Kidney (tissue), 14 donors: ENCODE data around the gene C11orf97. TPM values are rescaled to one million over a fixed set of nuclear protein-coding genes. Genes with fewer than 3 reads are reported as not detected.

Experiments used
- DNase-seq, 5 donors: peaks; one replicate each; pipeline ENCODE4 v3.0.0-alpha.2; 2013 to 2020
- FAIRE-seq: peaks from 2 replicates; lab custom pipeline; 2012; peaks lifted over from hg19 to GRCh38; lab: Jason Lieb, UNC
- H3K27ac ChIP-seq, 2 donors: one replicate each; pipeline ENCODE4 v1.7.0; 2013; ENCODE audit warnings: low read depth in 2 of 2, low read length in 2 of 2, inconsistent platforms in 1 of 2
- H3K27me3 ChIP-seq: one replicate; pipeline ENCODE4 v1.7.1; 2013; ENCODE audit warnings: low read length, inconsistent platforms; ENCODE audit not compliant: control insufficient read depth, insufficient read depth
- H3K36me3 ChIP-seq, 3 donors: one replicate each; pipeline versions ENCODE4 v1.7.0 to v1.7.1; 2013; ENCODE audit warnings: low read length in 3 of 3, control low read depth in 1 of 3, inconsistent platforms in 1 of 3; ENCODE audit not compliant: insufficient read depth in 3 of 3, control insufficient read depth in 2 of 3
- H3K4me1 ChIP-seq, 3 donors: one replicate each; pipeline versions ENCODE4 v1.7.0 to v1.7.1; 2013; ENCODE audit warnings: low read length in 3 of 3, inconsistent platforms in 1 of 3, low read depth in 1 of 3; ENCODE audit not compliant: control insufficient read depth in 2 of 3, insufficient read depth in 2 of 3
- H3K4me3 ChIP-seq, 3 donors: one replicate each; pipeline versions ENCODE4 v1.7.0 to v1.8.1; 2013; ENCODE audit warnings: low read length in 3 of 3, control low read depth in 1 of 3, inconsistent platforms in 1 of 3
- H3K9ac ChIP-seq, 3 donors: one replicate each; pipeline versions ENCODE4 v1.7.0 to v1.7.1; 2013; ENCODE audit warnings: low read length in 3 of 3, control low read depth in 1 of 3, inconsistent platforms in 1 of 3
- H3K9me3 ChIP-seq, 3 donors: one replicate each; pipeline versions ENCODE4 v1.7.0 to v1.7.1; 2013; ENCODE audit warnings: low read length in 3 of 3, control low read depth in 1 of 3, inconsistent platforms in 1 of 3; ENCODE audit not compliant: control insufficient read depth in 2 of 3, insufficient read depth in 1 of 3
- CTCF ChIP-seq: IDR thresholded peaks from 3 replicates; pipeline ENCODE4 v1.5.1; 2012; ENCODE audit warnings: mild to moderate bottlenecking, moderate library complexity, borderline replicate concordance; ENCODE audit not compliant: insufficient read depth; ENCODE audit errors: extremely low read depth
- intact Hi-C: fragments of 100-400 bp; cut with DNase I; formaldehyde crosslinking; loops from one replicate; pipeline ENCODE4 v1.11.1; 2022
- polyA plus RNA-seq: library from polyadenylated mRNA; stranded (reverse); fragments of 350-450 nt; fragmentation: Illumina TruSeq; extraction: RNeasy Lipid Tissue Mini Kit (QIAGEN cat#74804); gene quantifications from one replicate; pipeline ENCODE4 v1.2.3, GENCODE V29; 2014; ENCODE audit warnings: low read depth, low replicate concordance; ENCODE audit not compliant: insufficient read depth
- total RNA-seq: library from RNA; stranded (reverse); fragmentation: NEBNext Ultra II Directional; extraction: Animal tissue kit (Norgen Biotek cat#: 25700); gene quantifications from one replicate; pipeline ENCODE4 v1.2.1, GENCODE V29; 2021
- donor health status: control.
- donor health status: control.
- donor health status: control.
- donor health status: control.
- donor health status: control.
- donor health status: DM: yes; HTN: yes; CAD: no.
- donor health status: Normal renal cell carcinoma (clear cell type).

Gene C11orf97
- total and polyA plus RNA-seq, 2 donors from 2014 or later, result 1.5 TPM; not detected in 1

GRCh38 chr11:94558468-94558867 lies 46.2 kb downstream of the C11orf97 start:
- no peak overlapping the region for H3K9ac ChIP-seq
- no peaks in the 10 kb centered on the region for H3K36me3 ChIP-seq
- no peaks in the 10 kb centered on the region for H3K4me1 ChIP-seq
- no peaks in the 10 kb centered on the region for H3K9me3 ChIP-seq
- FAIRE-seq (no peak), DNase-seq (no peak)
- no peak for TF ChIP-seq CTCF
- no peak overlapping the region for H3K4me3 ChIP-seq
- no peaks in the 10 kb centered on the region for H3K27me3 ChIP-seq
- intact Hi-C loops, result no loop called here
- H3K27ac ChIP-seq, result no peak overlapping the region

DNA sequence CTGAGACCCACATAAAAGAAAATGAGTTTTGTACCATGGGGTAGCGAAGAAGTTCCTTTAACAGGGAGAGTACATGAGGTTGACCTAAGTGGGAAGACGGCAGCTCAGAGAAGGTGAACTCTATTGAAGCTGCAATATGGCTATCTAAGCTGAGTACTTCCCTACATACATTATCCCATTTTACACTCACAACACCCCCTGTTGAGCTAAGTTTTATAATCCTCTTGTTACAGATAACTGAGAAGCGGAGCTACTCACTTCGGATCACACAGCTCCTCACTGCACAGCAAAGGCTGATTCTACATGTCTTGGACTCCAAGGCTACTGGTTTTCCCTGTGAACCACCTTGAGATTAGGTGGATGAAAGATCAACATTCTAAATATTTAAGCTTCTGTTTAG lies 46.7 kb downstream of the C11orf97 start:
- intact Hi-C loops, result no loop called here
- Histone ChIP-seq H3K9ac (no peak overlapping the region), H3K27ac (no peak overlapping the region), H3K4me1 (no peaks in the 10 kb centered on the region), H3K9me3 (no peaks in the 10 kb centered on the region), H3K4me3 (no peak overlapping the region), H3K36me3 (no peaks in the 10 kb centered on the region), H3K27me3 (no peaks in the 10 kb centered on the region)
- no peak for TF ChIP-seq CTCF
- DNase-seq (no peak), FAIRE-seq (no peak)

DNA sequence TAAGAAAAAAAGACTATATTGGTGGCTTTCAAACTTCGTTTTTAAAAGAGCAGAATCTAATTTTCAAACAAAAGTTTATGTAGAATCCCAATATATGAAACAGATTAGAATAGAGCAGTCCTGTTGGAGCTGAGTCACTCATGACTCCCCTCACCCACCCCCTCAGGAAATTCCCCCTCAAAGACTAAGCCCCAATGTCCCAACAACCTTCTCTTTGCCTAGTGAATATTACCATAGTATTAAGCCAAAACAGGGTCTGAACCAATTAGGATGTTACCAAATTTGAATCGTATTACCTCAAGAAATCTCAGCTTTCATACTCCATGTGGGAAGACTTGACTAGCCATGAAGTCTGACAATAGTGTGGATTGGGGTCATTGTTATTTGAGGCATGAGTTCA lies 47.1 kb downstream of the C11orf97 start:
- Histone ChIP-seq H3K4me3 (no peak overlapping the region), H3K4me1 (no peaks in the 10 kb centered on the region), H3K27me3 (no peaks in the 10 kb centered on the region), H3K36me3 (no peaks in the 10 kb centered on the region), H3K9me3 (no peaks in the 10 kb centered on the region), H3K9ac (no peak overlapping the region), H3K27ac (no peak overlapping the region)
- intact Hi-C loops, result no loop called here
- DNase-seq (no peak), FAIRE-seq (no peak)
- TF ChIP-seq CTCF, result no peak

GRCh38 chr11:94560834-94561233 lies 48.6 kb downstream of the C11orf97 start:
- Histone ChIP-seq H3K4me3 (no peak overlapping the region), H3K9ac (no peak overlapping the region), H3K4me1 (no peaks in the 10 kb centered on the region), H3K36me3 (no peaks in the 10 kb centered on the region), H3K9me3 (no peaks in the 10 kb centered on the region), H3K27me3 (no peaks in the 10 kb centered on the region), H3K27ac (no peak overlapping the region)
- DNase-seq (no peak), FAIRE-seq (no peak)
- TF ChIP-seq CTCF, result no peak
- intact Hi-C loops, result no loop called here
